ENCODE data around the gene PPME1. TPM values are rescaled to one million over a fixed set of nuclear protein-coding genes. Genes with fewer than 3 reads are reported as not detected.

Gene PPME1
- total and polyA plus RNA-seq, 2 experiments from 2014 or later = 43.6 to 62.1 TPM

DNA sequence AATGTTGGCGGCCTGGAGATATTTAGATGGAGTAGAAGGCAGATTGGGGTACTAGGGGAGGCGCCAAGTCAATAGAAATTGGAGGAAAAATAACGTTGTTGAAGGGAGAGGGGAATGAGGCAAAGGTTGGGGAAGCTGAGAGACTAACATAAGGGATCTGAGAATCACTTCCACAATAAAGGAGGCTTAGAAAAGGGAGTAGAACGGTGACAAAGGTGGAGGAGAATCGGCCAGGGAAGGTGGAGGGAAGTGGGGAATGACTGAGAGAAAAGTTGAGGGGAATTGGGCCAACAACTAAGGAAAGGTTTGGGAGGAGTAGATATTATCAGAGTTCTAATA, 510 bp downstream of the PPME1 start:
- in situ Hi-C loops (cut with MboI) = no loop called here
- peak overlapping the region; percentile 96 for H2AFZ ChIP-seq
- peak overlapping the region; percentile 88 for H3K27ac ChIP-seq
- no peaks in the 10 kb centered on the region for H3K9me3 ChIP-seq (ENCODE audit: low read depth)
- no peaks in the 10 kb centered on the region for H3K27me3 ChIP-seq (replicated peaks; ENCODE audit: insufficient read depth)
- no peaks in the 10 kb centered on the region for H3K9me2 ChIP-seq (ENCODE audit: insufficient read depth)
- H3K79me2 ChIP-seq (ENCODE audit: insufficient read depth) = peaks cover 86% of the 10 kb centered on the region
- no peaks in the 10 kb centered on the region for H4K20me1 ChIP-seq (ENCODE audit: insufficient read depth)
- 0 to 1% methylated on average over 5 of the region's 5 CpGs for WGBS, 2 experiments (ENCODE audit: low coverage in 1 of 2, low lambda C conversion rate in 2 of 2, missing lambda C conversion rate in 2 of 2)
- peak overlapping the region; percentile 94 for H3K9ac ChIP-seq
- H3K36me3 ChIP-seq (ENCODE audit: low read depth) = peaks cover 17% of the 10 kb centered on the region
- peak overlapping the region; percentile 94 for H3K4me2 ChIP-seq (ENCODE audit: unreplicated experiment)
- TF ChIP-seq EZH2phosphoT487 (IDR thresholded peaks at IDR 0.05; ENCODE audit: insufficient read depth, low read depth) = no peak
- no peak for TF ChIP-seq EZH2 (IDR thresholded peaks at IDR 0.05; ENCODE audit: insufficient read depth, poor library complexity, severe bottlenecking)
- peaks cover 37% of the 10 kb centered on the region for H3K4me1 ChIP-seq (ENCODE audit: insufficient read depth)
- no peak for DNase-seq
- H3F3A ChIP-seq (ENCODE audit: insufficient read depth) = peaks cover 10% of the 10 kb centered on the region; the same call in 1 of the 2 replicates
- peak overlapping the region; percentile 95 for H3K4me3 ChIP-seq

DNA sequence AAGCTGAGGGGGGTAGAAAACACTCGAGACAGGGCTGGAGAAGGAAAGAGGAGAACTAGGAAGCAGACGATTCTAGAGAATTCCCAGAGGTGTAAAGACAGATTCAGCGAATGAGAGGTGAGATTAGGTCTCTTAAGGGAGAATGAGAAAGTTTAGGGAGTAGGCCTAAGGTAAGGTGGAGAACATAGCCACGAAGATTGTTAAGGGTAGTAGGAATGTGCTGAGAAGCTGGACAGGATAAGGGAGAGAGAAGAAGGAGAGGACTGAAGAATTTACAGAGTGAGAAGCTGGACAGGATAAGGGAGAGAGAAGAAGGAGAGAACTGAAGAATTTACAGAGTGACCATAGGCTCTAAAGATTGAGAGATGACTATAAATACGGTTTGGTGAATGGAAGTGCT, 908 bp downstream of the PPME1 start:
- Histone ChIP-seq H3K4me2 (ENCODE audit: unreplicated experiment) (peak overlapping the region; percentile 94), H2AFZ (peak overlapping the region; percentile 96), H3F3A (ENCODE audit: insufficient read depth) (peaks cover 10% of the 10 kb centered on the region; the same call in 1 of the 2 replicates), H3K9me2 (ENCODE audit: insufficient read depth) (no peaks in the 10 kb centered on the region), H3K4me1 (ENCODE audit: insufficient read depth) (peaks cover 37% of the 10 kb centered on the region), H3K27ac (peak overlapping the region; percentile 88), H3K27me3 (replicated peaks; ENCODE audit: insufficient read depth) (no peaks in the 10 kb centered on the region), H3K9ac (peak overlapping the region; percentile 94), H4K20me1 (ENCODE audit: insufficient read depth) (no peaks in the 10 kb centered on the region), H3K9me3 (ENCODE audit: low read depth) (no peaks in the 10 kb centered on the region), H3K36me3 (ENCODE audit: low read depth) (peaks cover 13% of the 10 kb centered on the region), H3K79me2 (ENCODE audit: insufficient read depth) (peaks cover 90% of the 10 kb centered on the region), H3K4me3 (peak overlapping the region; percentile 95)
- in situ Hi-C loops (cut with MboI) = no loop called here
- TF ChIP-seq EZH2phosphoT487 (IDR thresholded peaks at IDR 0.05; ENCODE audit: insufficient read depth, low read depth) = no peak
- TF ChIP-seq EZH2 (IDR thresholded peaks at IDR 0.05; ENCODE audit: insufficient read depth, poor library complexity, severe bottlenecking) = no peak
- 2 to 4% methylated on average over 5 of the region's 5 CpGs for WGBS, 2 experiments (ENCODE audit: low coverage in 1 of 2, low lambda C conversion rate in 2 of 2, missing lambda C conversion rate in 2 of 2)
- peak; percentile 38 for DNase-seq

DNA sequence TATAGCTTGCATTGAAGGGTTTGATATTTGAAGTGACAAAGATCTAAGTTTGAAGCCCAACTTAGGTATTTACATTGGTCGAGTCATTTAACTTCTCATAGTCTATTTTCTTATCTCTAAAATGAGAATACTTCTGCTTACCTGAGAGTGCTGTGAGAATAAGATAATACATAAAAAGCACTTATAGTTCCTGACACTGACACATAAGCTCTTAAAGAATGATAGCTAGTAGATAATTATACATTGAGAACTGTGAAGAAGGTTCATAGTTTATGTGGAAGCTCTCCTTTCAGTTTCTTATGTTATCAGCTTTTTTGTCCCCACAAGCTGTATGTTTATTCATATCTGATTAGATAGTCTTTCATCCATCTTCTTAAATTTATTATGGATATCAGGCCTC, 4.8 kb downstream of the PPME1 start:
- no peak for TF ChIP-seq EZH2 (IDR thresholded peaks at IDR 0.05; ENCODE audit: insufficient read depth, poor library complexity, severe bottlenecking)
- no peak for TF ChIP-seq EZH2phosphoT487 (IDR thresholded peaks at IDR 0.05; ENCODE audit: insufficient read depth, low read depth)
- WGBS, 2 experiments (ENCODE audit: low coverage in 1 of 2, low lambda C conversion rate in 2 of 2, missing lambda C conversion rate in 2 of 2) = 40 to 45% methylated on average over 1 of the region's 1 CpG
- Histone ChIP-seq H2AFZ (no peak overlapping the region), H3K27ac (no peak overlapping the region), H4K20me1 (ENCODE audit: insufficient read depth) (0 out of 2 replicates have a peak, but pooled peaks cover 7% of the 10 kb centered on the region), H3F3A (ENCODE audit: insufficient read depth) (peaks cover 20% of the 10 kb centered on the region), H3K9me2 (ENCODE audit: insufficient read depth) (no peaks in the 10 kb centered on the region), H3K4me3 (no peak overlapping the region), H3K36me3 (ENCODE audit: low read depth) (no peaks in the 10 kb centered on the region), H3K4me2 (ENCODE audit: unreplicated experiment) (no peak overlapping the region), H3K9me3 (ENCODE audit: low read depth) (no peaks in the 10 kb centered on the region), H3K4me1 (ENCODE audit: insufficient read depth) (peaks cover 32% of the 10 kb centered on the region), H3K9ac (no peak overlapping the region), H3K27me3 (replicated peaks; ENCODE audit: insufficient read depth) (no peaks in the 10 kb centered on the region), H3K79me2 (ENCODE audit: insufficient read depth) (peaks cover 96% of the 10 kb centered on the region)
- no peak for DNase-seq
- in situ Hi-C loops (cut with MboI) = no loop called here

DNA sequence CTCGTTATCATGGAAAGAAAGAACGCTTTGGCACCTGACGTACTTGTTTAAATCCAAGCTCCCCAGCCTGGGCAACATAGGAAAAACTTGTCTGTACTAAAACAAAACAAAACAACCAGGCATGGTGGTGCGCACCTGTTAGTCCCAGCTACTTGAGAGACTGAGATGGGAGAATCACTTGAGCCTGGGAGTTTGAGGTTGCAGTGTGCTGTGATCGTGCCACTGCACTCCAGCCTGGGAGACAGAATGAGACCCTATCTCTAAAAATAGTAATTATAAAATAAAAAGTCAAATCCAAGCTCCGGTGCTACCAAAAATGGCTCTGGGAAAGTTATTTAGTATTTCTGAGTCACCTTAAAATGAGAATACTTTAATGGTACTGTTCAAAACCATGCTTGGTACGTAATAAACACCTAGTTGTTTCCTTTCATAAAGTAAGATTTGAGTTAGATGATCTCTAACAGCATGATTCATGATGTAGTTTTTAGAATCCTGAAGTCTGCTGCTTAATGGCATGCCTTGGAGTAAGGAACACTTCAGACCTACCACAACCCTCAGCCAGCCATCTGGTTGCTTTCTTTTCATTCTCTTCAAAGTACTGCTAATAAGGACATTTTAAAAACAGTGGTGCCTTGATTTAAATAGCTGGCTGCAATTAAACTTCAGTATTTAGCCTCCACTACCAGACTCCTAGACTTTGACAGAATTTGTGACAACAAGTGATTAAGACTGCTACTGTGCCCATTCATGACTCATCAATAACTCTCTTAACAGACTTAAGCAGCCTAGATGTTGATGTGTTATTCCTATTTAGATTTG, 8.4 kb downstream of the PPME1 start:
- H3F3A ChIP-seq (ENCODE audit: insufficient read depth) = peaks cover 9% of the 10 kb centered on the region; the same call in 1 of the 2 replicates
- no peaks in the 10 kb centered on the region for H3K9me2 ChIP-seq (ENCODE audit: insufficient read depth)
- H3K4me3 ChIP-seq = no peak overlapping the region
- 95 to 97% methylated on average over 7 of the region's 7 CpGs for WGBS, 2 experiments (ENCODE audit: low coverage in 1 of 2, low lambda C conversion rate in 2 of 2, missing lambda C conversion rate in 2 of 2)
- H3K9ac ChIP-seq = no peak overlapping the region
- peak; percentile 54 for DNase-seq
- no peaks in the 10 kb centered on the region for H3K27me3 ChIP-seq (replicated peaks; ENCODE audit: insufficient read depth)
- no peak overlapping the region for H2AFZ ChIP-seq
- in situ Hi-C loops (cut with MboI) = no loop called here
- H3K36me3 ChIP-seq (ENCODE audit: low read depth) = no peaks in the 10 kb centered on the region
- H3K9me3 ChIP-seq (ENCODE audit: low read depth) = no peaks in the 10 kb centered on the region
- no peak overlapping the region for H3K4me2 ChIP-seq (ENCODE audit: unreplicated experiment)
- TF ChIP-seq EZH2 (IDR thresholded peaks at IDR 0.05; ENCODE audit: insufficient read depth, poor library complexity, severe bottlenecking) = no peak
- TF ChIP-seq EZH2phosphoT487 (IDR thresholded peaks at IDR 0.05; ENCODE audit: insufficient read depth, low read depth) = no peak
- no peak overlapping the region for H3K27ac ChIP-seq
- peaks cover 99% of the 10 kb centered on the region for H3K79me2 ChIP-seq (ENCODE audit: insufficient read depth)
- H3K4me1 ChIP-seq (ENCODE audit: insufficient read depth) = peaks cover 10% of the 10 kb centered on the region
- H4K20me1 ChIP-seq (ENCODE audit: insufficient read depth) = 0 out of 2 replicates have a peak, but pooled peaks cover 7% of the 10 kb centered on the region
